Measurements from ENCODE around the gene ITIH1. TPM values are rescaled to one million over a fixed set of nuclear protein-coding genes. Genes with fewer than 3 reads are reported as not detected.
A peak's percentile ranks its signal among the peaks of the same experiment; 100 is the strongest.
"Not testable (repeated sequence)": the region's sequence is repeated elsewhere in the genome, so short reads cannot be mapped to it uniquely, and the experiment has no call there.

Gene ITIH1
- total RNA-seq, 1 experiment from 2014 or later = not detected

DNA sequence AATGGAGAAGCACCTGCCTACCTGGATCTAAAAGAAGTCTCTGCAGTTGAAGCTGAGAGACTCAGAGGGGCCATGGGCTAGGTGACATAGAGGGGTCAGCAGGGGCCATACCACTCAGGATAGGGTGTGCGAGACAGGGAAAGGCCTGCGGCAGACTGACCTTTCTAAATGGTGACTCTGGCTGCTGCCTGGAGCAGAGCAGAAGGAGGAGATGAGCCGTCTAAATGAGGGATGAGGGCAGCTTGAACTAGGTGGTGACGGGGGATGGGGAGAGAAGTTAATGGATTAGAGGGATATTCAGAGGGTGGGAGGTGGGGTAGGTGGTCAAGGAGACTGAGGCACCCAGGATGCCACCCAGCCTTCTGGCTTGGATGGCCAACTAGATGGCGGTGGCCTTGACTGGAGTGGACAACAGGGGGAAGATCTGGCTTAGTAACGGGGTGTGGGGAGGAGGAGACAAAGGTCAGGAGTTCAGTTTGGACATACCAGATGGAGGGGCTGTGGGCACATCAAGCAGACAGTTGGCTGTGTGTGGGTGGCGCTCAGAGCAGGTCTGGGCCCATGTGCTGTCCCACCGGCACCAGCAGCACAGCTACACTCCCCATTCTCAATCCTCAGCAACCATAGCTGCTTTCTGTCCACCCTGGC, 3.2 kb upstream of the ITIH1 start:
- DNase-seq (ENCODE audit: low spot score) = no peak

DNA sequence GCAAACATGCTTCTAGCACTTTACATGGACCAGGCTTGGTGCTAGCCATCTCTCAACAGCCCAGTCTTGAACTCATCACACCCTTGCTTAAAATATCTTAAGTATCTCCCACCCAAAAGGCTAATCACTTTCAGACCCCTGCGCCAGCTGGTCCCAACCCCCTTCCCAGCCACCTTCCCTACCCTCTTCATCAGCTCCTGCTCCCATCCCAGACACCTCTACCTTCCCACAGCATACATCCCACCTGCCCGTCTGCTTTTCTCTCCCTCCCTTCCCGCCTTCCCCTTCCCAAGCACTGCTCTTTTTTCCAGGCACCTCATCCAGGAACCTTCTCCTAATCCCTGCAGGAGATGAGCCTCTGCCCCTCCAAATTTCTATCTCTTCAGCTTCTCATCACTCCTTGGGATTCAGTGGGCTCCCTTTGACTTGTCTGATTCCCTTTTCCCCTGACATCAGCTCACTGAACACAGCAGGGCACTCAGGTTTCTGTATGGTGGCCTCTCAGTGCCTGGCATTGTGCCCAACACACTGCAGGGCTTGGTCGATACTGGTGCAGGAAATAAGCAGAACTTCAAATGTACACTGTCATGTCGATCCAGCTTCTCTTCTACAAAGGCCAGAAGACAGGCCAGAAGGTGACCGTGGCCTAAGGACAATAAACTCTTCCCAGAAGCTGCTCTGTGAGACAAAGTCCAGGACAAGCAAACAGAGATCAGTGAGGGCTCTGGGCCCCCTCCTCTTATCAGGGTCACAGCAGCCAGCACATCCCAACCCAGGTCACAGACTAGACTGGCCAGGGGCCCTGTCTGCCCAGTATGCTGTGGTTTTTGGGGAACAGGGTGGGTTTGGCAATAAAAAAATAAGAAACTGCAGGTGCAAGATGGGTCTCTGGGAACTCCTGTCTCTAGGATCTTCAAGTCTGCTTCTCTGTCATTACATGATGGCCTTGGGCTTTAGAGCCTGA, 2.2 kb upstream of the ITIH1 start:
- no peak for DNase-seq (ENCODE audit: low spot score)

DNA sequence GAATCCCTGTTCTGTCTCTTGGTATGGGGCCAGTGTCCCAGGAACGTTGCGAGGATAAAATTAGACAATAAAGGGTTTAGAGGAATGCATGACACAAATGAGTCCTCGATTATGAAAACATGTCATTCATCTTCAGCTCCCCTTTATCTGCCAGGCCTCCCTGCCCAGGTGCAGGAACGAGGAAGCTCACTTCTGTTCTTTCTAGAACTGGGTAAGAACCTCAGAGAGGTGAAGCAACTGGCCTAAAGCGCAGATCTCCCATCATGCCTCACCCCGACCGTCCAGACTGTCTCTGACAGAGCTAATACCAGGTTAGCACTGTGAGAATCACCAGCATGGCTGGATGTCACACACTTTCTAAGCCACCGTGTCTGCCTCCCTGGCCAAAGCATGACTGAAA, 1.5 kb upstream of the ITIH1 start:
- DNase-seq (ENCODE audit: low spot score) = no peak

DNA sequence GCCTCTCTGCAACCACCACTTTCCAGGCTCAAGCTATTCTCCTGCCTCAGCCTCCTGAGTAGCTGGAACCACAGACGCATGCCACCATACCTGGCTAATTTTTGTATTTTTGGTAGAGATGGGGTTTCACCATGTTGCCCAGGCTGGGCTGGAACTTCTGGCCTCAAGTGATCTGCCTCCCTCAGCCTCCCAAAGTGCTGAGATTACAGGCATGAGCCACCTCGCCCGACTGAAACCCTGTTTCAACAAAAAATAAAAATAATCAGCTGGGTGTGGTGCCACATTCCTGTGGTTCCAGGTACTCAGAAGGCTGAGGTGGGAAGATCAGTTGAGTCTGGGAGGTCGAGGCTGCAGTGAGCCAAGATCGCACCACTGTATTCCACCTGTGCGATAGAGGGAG, 913 bp upstream of the ITIH1 start:
- DNase-seq (ENCODE audit: low spot score) = not testable (repeated sequence)

DNA sequence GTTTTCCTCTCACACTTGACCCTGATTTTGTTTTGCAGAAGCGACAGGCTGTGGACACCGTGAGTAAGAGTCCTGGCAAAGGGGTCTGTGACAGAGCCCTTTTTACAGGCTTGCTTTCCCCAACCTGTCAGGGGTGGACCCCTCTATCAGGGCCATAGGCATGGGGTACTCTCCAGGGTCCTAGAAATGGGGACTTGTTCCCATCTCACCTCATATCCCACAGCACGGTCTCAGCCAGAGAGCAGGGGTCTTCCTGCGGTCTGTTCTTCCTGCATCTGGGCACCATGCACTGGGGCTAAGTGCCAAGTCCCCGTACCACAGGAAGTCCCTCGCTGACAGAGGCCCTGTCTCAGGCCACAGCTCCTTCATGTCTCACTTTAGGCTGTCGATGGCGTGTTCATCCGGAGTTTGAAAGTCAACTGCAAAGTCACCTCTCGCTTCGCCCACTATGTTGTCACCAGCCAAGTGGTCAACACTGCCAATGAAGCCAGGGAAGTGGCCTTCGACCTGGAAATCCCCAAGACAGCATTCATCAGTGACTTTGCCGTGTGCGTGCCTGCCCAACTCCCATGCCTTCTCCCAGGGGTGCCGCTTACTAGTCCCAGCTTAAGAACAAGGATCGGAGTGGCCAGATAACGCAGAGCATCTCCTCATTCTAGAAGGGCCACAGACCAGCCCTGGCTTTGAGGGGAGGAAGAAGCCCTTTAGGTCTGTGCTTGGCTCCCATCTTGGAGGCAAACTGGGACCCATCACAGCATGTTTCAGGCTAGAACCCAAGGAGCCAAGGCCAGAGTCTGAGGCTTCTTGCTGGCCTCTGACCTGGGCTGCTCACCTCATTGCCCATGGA, 783 bp downstream of the ITIH1 start:
- no peak for DNase-seq (ENCODE audit: low spot score)

GRCh38 chr3:52779011-52779836, 1.8 kb downstream of the ITIH1 start:
- no peak for DNase-seq (ENCODE audit: low spot score)

DNA sequence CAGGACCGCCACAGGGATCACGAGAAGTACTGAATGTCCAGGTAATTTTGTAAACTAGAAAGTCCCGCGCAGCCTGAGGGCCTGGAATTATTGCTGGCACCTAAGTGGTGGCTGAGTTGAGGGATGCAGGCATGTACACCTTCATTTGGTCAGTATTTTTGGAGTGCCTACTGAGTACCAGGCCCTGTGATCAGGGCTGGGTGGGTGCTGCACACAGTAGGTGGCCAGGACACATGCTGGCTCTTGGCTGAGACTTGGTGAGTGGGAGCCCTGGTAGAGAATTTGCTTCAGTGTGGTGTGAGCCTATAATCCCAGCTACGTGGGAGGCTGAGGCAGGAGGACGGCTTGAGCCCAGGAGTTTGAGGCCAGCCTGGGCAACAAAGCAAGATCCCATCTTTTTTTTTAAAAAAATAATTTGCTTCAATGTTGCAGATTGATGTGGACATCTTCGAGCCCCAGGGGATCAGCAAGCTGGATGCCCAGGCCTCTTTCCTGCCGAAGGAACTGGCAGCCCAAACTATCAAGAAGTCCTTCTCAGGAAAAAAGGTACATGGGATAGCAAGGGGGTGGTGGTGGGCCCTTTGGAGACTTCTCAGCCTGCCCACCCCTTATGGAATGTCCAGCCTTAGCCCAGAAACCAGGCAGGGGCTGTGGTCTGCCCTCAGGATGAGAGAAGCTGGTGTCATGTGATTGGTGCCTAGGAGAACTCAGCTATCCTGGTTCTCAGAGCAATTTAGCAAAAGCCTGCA, 2.6 kb downstream of the ITIH1 start:
- DNase-seq (ENCODE audit: low spot score) = no peak

DNA sequence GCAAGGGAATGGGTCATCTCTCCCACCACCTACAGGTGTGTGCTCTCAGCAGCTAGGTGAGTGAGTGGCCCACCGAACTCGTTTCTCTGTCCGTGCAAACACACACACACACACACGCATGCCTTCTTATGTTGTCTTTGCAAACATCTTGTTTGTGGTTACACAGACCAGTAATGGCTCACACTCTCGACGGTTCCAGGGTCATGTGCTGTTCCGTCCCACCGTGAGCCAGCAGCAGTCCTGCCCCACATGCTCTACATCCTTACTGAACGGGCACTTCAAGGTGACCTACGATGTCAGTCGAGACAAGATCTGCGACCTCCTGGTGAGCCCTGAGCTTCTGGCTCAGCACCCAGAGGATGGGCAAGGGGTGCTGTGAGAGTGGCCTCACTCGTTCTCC, 4.3 kb downstream of the ITIH1 start:
- peak; percentile 18 for DNase-seq (ENCODE audit: low spot score)

- DNase-seq (ENCODE audit: low spot score) = no peak
These were observed 5.2 kb downstream of the ITIH1 start for GRCh38 chr3:52782412-52783210.

DNA sequence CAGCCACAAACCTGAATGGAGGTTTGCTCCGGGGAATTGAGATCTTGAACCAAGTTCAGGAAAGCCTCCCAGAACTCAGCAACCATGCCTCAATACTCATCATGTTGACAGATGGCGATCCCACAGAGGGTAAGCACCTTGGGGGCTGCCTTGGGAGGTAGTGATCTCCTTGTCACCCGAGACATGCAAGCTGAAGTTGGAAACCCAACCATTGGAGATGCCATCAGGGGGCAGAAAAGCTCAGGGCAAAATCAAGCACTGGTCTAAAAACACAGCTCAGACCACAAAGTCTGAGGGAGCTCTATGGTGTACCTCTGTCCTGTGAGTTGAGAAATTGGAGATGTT, 5.8 kb downstream of the ITIH1 start:
- no peak for DNase-seq (ENCODE audit: low spot score)

- no peak for DNase-seq (ENCODE audit: low spot score)
These were observed 6.7 kb downstream of the ITIH1 start for GRCh38 chr3:52784021-52784621.

DNA sequence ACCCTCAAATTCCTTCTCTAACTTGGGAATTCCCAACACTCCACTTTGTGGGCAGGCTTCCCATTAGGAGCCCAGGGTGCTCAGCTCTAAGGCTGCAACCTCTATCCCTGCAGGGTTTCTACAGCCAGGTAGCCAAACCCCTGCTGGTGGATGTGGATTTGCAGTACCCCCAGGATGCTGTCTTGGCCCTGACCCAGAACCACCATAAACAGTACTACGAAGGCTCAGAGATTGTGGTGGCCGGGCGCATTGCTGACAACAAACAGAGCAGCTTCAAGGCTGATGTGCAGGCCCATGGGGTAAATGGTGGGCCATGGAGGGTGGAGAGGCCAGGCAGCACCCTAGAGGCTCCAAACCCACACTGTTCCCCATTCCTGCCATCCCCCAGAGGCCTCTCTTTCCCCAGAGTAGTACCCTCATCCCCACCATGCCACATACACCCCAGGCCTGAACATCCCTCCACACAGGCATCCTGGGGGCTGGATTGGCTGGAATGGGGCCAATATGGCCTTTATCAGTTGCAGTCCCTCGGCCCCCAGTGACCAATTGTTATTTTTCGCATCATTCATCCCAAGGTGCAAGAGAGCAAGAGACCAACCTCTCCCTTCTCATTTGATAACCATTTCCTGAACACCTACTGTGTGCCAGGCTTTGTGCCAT, 7.7 kb downstream of the ITIH1 start:
- no peak for DNase-seq (ENCODE audit: low spot score)

GRCh38 chr3:52786330-52787215, 9.2 kb downstream of the ITIH1 start:
- DNase-seq (ENCODE audit: low spot score) = no peak

GRCh38 chr3:52787246-52787645, 9.8 kb downstream of the ITIH1 start:
- no peak for DNase-seq (ENCODE audit: low spot score)

GRCh38 chr3:52787672-52788625, 10.6 kb downstream of the ITIH1 start:
- no peak for DNase-seq (ENCODE audit: low spot score)

DNA sequence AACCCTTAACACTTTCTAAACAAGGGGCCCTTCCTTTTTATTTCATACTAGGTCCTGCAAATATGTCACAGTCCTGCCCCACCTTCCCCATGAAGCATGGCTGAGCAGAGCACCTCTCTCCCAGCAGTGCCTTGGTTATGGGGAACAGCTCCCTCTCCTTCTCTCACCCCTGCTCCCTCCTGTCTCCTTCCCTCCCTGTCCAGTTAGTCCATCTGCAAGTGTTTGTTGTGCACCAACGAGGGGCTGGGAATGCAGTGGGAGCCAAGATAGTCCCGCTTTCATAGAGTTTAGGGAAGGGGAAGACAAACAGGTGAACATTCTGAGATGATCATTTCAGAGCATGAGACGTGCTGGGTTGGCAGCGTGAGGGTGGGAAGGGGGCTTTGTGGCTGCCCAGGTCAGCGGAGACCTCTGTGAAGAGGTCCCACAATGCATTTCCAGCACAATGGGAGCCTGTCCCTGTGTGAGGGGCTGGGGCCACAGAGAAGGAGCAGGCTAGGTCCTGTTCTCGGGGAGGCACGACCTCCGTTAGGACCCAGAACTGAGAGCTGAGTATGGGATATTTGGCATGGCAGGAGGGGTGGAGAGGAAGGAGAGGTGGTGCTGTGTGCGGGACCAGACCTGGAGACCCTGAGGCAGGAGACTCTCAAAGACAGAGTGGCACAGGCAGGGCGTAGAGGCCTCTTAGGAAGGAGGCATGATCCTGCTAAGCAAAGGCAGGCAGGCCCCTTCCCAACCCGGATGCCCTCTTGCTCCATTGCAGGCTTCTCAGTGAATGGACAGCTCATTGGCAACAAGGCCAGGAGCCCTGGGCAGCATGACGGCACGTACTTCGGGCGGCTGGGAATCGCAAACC, 11.7 kb downstream of the ITIH1 start:
- DNase-seq (ENCODE audit: low spot score) = no peak
